LNCAP (cell line): ENCODE measurements around the gene GCNA.

ENCODE experiments used
- TF ChIP-seq, protein P1 (sequence below): fragments of 450-650 bp; IDR thresholded peaks from 2 replicates; pipeline ENCODE4 v1.5.1; 2017; ENCODE audit warnings: mild to moderate bottlenecking

GCNA gene

DNA sequence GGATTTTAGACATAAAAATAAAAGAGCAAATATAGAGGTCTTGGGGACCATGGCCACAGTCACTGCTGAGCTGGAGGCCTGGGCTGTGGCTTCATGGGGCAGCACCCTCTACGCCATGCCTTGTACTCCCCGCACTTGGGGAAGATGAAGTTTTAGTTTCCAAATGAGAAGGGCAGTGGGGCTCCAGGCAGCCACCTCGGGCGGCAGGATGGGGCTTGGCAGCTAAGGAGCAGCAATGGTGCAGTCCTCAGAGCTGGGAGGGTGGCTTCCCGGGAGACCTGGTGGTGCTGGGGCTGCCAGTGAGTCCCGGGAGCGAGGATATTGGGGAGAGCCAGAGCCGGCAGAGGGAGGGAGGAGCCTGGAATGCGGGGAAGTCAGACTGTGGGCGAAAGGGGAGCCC is 37.7 kb downstream of the GCNA start:
- TF ChIP-seq, protein P1, sequence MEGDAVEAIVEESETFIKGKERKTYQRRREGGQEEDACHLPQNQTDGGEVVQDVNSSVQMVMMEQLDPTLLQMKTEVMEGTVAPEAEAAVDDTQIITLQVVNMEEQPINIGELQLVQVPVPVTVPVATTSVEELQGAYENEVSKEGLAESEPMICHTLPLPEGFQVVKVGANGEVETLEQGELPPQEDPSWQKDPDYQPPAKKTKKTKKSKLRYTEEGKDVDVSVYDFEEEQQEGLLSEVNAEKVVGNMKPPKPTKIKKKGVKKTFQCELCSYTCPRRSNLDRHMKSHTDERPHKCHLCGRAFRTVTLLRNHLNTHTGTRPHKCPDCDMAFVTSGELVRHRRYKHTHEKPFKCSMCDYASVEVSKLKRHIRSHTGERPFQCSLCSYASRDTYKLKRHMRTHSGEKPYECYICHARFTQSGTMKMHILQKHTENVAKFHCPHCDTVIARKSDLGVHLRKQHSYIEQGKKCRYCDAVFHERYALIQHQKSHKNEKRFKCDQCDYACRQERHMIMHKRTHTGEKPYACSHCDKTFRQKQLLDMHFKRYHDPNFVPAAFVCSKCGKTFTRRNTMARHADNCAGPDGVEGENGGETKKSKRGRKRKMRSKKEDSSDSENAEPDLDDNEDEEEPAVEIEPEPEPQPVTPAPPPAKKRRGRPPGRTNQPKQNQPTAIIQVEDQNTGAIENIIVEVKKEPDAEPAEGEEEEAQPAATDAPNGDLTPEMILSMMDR = no peak

DNA sequence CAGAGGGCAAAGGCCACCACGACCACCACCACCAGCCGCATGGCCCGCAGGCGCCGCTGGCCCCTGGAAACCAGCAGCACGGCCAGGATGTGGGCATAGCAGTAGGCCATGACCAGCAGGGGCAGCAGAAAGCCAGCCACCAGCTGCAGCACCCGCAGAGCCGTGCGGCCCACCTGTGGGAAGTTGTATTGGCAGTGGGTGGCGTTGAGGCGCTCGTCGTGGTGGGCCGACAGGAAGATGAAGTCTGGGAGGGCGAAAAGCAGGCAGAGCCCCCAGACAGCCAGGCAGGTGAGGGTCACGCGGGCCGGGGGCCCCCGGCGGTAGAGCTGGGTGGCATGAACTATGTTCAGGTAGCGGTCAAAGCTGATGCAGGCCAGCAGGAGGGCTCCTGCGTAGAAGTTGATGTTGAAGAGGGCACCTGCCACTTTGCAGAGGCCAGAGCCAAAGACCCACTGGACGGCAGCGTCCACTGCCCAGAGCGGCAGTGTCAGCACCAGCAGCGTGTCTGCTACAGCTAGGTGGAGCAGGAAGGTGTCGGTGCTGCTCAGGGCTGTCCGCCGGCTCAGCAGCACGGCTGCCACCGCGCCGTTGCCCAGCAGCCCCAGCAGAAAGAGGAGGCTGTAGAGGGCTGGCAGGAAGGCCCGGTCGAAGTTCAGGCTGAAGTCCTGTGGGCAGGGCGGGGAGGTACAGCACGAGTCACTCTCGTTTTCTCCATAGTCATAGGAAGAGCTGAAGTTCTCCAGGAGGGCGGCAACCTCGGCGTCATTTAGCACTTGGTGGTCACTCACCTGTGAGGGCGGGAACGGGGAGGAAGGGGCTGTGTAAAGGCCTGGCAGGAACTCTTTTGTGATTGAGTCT is 38.7 kb downstream of the GCNA start:
- TF ChIP-seq, protein P1 = no peak

DNA sequence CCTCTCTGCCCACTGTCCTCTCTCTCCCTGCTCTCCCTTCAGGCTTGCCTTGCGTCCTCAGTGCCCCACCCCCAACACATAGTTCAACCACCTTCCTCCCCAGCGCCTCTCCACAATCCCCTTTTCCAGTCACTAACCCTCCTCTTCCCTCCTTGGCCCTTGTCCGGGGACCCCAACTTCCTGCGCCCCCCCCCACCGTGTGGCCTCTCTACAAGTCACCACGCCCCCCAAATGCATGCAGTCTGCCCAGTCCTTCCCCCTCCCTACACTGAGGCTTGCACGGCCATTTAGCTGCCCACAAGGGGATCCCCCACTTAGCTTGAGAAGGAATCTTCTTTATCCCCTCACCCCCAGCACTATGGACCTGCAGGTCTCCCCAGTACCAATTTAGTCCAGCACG is 39.5 kb downstream of the GCNA start:
- TF ChIP-seq, protein P1 = no peak

DNA sequence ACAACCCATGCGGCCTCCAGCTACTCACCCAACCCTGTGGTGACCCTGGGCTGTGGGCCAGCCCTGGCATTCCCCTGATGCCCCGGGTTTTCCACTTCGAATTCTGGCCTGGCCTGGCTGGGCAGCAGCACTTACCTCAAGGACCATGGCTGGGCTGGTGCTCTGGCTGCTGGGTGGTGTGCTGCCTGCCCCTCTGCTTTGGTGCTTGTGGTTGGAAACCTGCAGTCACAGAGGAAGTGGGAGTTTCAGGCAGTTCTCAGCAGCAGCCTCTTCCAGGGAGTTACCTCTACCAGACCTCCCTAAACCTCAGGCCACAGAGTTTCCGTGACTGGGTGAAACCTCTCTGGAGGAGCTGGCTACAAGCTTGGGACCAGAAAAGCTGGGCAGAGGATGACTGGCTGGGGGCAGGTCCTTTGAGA is 40.1 kb downstream of the GCNA start, which contains the start of gene CXCR3:
Gene CXCR3, minus strand, starts transcription at position 209 of the 419 bp plus-strand sequence. Its CDS starts 62 bp downstream, at position 147.
- TF ChIP-seq, protein P1 = no peak

DNA sequence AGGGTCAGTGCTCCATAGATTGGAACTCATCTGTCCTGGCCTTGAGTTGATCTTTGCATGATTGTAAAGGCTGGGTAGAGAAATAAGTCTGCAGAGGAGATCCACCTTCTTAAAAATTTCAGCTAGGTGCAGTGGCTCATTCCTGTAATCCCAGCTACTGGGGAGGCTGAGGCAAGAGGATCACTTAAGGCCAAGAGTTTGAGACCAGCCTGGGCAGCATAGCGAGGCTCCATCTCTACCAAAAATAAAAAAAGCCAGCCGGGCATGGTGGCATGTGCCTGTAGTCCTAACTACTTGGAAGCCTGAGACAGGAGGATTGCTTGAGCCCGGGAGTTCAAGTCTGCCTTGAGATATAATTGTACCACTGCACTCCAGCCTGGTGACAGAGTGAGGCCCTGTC is 40.5 kb downstream of the GCNA start:
- TF ChIP-seq, protein P1 = no peak

DNA sequence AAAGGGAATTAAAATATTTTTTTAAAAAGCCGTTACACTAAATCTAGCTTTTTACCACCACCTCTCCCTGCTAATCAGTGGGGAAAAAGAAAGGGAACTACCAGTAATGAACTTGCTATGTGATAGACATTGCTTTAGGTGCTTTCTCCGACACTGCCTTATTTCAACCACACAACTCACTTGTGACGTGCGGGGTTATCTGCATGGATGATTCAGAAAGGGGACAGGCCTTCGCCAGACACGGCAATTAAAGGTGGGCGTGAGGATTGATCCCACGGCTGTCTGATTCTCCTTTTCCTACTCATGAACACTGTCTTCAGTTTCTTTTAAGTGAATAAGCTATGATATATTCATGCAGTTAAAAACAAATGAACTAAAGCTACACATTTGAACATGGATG is 41.0 kb downstream of the GCNA start:
- TF ChIP-seq, protein P1 = no peak

DNA sequence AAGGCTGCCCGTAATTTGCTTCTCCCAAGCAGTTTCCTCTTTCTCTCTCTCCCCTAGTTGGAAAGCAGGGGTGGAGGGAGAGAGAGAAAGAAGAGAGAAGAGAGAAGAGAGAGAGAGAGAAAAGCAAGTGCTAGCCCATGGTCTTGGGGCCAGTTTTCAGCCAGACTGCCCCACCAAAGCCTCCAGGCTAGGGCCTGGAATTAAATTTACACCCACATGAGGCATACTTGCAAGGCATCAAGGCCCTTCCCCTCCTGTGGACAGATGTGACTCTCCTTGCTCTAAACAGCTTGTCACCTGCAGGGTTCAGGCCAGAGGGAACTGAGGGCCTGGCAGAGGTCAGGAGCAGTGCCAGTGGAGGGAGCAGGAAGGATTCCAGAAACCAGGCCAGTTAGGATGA is 41.7 kb downstream of the GCNA start:
- TF ChIP-seq, protein P1 = no peak
